Frontal cortex (tissue), 4 donors: ENCODE results near the gene SLC2A1. TPM values are rescaled to one million over a fixed set of nuclear protein-coding genes. Genes with fewer than 3 reads are reported as not detected.

ENCODE experiments used
- DNase-seq, 2 donors: peaks; one replicate each; pipeline ENCODE4 v3.0.0; 2012; ENCODE audit warnings: low spot score in 2 of 2
- FAIRE-seq: peaks from 2 replicates; lab custom pipeline; 2012; peaks lifted over from hg19 to GRCh38; lab: Jason Lieb, UNC
- total RNA-seq: library from RNA; depleted of rRNA; stranded (reverse); fragments of >200 nt; gene quantifications from one replicate; pipeline ENCODE4 v1.2.3, GENCODE V29; 2014
- donor health status: control.
- donor health status: control.
- donor health status: control.

The SLC2A1 gene
- total RNA-seq, 1 donor from 2014 or later, result 28.1 TPM

- DNase-seq, result no peak
- no peak for FAIRE-seq
These were observed 22.7 kb upstream of the SLC2A1 start for GRCh38 chr1:42981255-42981805.

DNA sequence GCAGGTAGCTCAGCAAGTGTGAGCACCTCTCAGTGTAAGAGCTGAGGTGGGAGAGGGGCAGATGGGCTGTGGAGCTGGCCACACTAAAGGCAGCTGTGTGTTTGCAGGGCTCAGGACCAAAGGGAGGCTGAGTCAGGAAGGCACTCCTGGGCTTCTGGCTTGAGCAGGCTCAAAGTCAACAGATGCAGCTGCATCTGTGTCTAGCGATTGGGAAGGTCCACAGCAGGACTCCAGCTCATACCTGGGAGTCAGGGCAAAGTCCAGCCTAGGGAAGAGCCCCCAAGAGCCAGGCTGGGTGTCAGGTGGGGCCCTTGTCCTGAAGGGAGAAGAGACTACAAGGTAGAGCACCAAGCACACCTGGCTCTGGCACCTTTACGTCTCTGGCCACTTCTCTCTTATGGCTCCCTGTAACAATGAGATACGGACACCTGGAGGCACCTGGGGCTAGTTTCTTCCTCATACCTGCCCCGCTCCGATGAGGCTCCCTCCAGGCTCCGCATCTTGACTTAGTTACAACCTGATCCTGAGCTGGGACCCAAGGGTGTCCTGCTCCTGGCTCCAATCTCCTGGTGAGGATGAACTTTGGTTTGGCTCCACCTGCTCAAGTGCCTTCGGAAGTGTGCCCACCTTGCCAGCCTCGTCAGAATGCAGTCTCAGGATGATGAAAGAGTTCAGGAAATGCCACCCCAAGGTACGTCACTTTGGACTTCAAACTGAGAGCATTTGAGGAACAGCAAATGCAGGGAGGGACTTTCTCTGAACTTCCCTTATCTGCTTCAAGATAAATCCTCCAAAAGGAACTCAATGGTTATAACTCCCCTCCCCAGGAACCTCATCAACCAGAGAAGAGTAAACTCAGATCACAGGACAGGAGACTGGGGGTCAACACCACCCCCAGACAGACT lies 21.5 kb upstream of the SLC2A1 start:
- DNase-seq (no peak), FAIRE-seq (no peak)

GRCh38 chr1:42979036-42979430 lies 20.4 kb upstream of the SLC2A1 start:
- DNase-seq, result no peak
- no peak for FAIRE-seq

GRCh38 chr1:42978317-42979035 lies 19.8 kb upstream of the SLC2A1 start:
- DNase-seq (no peak), FAIRE-seq (no peak)

GRCh38 chr1:42977653-42978052 lies 19.0 kb upstream of the SLC2A1 start:
- FAIRE-seq (no peak), DNase-seq (no peak)

DNA sequence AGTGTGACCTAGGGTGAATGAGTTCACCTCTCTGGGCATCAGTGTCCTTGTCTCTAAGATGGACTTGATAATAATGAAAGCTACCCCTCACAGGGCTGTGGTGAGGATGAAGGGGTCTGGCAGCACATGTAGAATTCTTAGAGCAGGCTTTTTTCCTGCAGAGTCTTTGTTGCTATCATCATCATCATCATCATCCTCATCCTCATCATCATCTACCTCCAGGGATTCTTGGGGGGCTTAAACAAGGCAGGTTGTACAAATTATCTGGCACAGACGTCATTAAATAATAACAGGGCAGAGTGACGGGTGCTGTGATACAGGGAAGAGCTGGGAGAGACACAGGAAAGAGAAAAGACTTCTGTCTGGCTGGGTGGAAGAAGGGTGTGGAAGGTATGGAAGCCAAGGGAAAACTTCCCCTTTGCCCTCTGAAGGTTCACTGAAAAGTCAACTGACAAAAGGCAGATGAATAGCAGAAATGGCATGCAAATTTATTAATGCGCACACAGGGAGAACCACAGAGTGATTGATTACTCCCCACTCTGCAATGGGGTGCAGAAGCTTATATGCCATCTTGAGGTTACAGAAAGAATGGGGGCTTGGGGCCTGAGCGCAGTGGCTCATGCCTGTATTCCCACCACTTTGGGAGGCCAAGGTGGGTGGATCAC lies 17.0 kb upstream of the SLC2A1 start:
- FAIRE-seq (no peak), DNase-seq (no peak)

DNA sequence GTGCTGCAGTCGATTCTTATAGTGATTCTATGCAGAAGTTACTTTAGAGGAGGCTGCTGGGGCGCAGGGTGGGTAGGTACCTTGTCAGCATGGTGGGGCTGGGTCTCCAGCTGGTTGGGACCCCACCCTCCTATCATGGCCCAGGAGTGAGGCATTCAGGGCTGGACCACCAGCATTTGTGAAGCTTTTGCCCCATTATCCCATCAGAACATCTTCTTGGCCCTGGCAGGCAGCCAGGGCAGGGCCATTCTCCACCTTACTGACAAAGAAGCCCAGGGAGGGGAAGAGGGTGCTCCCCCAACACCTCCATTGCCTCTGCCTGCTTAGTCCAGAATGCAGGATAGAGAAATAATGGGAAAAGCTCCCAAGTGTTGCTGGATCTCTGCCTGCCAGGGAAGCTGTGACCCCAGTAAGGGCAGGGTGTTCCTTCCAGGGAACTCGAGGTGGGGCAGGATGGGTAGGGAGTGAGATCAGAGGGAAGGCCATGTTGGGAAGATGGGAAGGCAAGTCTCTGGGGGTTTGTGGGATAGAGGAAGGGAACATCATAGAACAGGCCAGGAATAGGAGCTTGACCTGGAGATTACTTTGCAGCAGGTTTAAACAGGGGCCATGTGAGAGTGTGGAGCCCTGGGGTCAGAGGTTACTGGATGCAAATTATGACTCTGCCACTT lies 16.2 kb upstream of the SLC2A1 start:
- DNase-seq (no peak), FAIRE-seq (no peak)

DNA sequence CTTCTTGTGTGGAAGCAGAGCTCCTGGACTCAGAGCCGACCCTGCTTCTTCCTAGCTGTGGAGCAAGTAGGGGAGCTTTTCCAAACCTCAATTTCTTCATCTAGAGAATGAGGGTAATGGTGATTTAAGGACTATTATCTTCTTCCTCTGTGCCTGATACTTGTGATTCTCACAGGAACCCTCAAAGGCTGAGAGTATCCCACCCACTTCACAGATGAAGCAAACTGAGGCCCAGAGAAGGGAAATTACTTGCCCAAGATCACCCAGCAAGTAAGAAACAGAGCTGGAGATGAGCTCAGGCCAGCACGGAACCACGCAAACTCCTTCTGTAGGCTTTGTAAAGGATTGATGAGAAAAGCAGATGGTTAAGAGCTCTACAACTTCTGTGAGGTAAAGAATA lies 15.1 kb upstream of the SLC2A1 start:
- FAIRE-seq (no peak), DNase-seq (no peak)

- FAIRE-seq (no peak), DNase-seq (no peak)
These were observed 14.6 kb upstream of the SLC2A1 start for GRCh38 chr1:42973286-42973685.

GRCh38 chr1:42971841-42972291 lies 13.2 kb upstream of the SLC2A1 start:
- no peak for FAIRE-seq
- DNase-seq, result no peak

GRCh38 chr1:42970143-42970542 lies 11.5 kb upstream of the SLC2A1 start:
- FAIRE-seq (no peak), DNase-seq (no peak)

DNA sequence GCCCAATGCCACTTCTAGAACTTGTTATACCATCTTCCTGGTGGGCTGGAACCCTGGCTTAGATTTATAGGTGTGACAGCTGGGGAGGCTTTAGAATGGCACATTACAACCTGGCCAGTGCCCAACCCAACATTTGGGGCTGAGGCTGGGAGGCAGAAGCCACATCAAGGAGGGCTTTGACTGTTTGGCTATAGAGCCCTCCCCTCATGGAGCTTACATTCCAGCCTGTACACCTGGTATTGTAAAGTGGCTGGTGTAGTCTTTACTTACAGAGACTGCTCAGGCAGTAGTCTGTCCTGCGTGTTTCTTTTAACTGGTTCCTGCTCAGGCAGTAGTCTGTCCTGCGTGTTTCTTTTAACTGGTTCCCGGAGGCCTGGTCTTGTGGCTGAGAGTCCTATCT lies 10.0 kb upstream of the SLC2A1 start:
- FAIRE-seq (no peak), DNase-seq (no peak)

DNA sequence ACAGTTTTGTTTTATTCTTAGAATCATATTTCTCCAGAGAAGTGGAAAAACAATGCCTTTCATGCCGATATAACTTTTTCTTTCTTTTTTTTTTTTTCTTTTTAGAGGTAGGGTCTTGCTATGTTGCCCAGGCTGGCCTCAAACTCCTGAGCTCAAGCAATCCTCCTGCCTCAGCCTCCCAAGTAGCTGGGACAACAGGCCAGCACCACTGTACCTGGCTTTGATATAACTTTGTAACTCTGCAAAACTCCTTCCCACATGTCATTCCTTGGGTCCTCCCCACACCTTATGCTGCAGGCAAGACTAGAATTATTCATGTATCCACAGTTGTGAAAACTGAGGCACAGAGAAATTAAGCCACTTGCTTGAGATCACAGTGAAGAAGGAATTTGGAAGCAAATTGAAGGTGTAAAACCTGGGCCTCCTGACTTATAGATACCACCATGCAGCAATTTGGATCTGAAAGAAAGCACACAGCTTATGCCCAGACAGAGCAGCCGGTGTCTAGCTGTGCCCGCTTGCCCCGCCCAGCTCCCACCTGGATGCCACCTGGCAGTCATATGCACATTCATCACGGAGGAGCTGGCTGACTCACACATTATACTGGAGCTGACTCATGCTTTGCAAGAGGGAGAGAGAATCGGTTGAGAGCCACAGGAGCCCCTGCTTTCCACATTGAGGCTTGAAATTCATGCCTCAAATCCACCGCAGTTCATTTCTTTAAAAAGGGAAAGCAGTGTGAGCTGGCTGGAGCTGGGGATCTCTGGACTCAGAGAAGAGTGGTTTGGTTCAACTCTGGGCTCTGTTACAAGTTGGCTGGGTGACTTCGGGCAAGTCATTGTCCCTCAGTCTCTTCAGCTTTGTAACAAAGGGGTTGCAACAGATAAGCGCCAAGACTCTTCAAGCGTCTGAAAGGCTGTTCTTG lies 8.3 kb upstream of the SLC2A1 start:
- no peak for FAIRE-seq
- peak in 1 of 2 donors; percentile 61 for DNase-seq

DNA sequence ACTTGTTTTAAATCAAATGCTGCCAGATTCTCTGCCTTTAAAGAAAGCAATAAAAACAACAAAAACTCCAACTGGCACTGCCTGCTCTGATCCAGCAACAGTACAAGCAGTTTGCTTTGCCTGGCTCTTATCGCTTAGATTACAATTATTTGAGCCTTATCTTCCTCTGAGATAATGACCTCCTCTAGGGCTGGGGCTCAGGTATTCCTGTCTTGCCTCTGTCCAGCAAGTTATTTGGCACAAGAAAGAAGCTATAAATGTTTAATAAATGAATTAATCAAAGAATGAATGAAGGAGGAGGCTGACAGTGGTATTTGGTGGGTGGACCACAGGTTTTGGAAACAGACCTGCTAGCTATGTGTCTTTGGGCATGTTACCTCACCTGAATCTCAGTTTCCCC lies 6.7 kb upstream of the SLC2A1 start:
- FAIRE-seq, result no peak
- DNase-seq, result no peak

DNA sequence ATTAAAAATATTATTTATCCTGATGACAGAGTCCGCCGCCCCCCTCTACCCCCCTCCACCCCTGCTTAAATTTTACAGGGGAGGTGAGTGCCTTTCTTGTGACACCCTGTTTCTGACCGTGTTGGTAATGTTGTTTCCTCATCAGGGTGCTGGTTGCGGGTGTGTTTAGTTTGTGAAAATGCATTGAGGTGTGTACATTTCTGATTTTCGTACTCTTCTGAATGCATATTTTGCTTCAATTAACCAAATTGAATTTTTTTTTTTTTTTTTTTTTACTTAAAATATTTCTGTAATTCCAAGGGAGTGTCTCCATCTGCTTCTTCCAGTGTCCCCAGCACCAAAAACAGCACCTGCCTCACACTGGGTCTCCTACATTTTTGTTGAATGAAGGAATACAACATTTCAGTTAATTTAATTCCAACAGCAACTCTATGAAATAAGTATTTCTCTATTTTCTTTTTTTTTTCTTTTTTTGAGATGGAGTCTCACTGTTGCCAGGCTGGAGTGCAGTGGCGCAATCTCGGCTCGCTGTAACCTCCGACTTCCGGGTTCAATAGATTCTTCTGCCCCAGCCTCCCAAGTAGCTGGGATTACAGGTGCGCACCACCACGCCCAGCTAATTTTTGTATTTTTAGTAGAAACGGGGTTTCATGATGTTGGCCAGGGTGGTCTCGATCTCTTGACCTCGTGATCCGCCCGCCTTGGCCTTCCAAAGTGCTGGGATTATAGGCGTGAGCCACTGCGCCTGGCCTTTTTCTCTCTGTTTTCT lies 5.6 kb upstream of the SLC2A1 start:
- DNase-seq (no peak), FAIRE-seq (no peak)

GRCh38 chr1:42963378-42964043 lies 4.8 kb upstream of the SLC2A1 start:
- FAIRE-seq (no peak), DNase-seq (peak in 1 of 2 donors; percentile 39)

GRCh38 chr1:42962641-42963377 lies 4.1 kb upstream of the SLC2A1 start:
- no peak for FAIRE-seq
- DNase-seq, result no peak
